ENCODE data around the gene COX4I1. TPM values are rescaled to one million over a fixed set of nuclear protein-coding genes. Genes with fewer than 3 reads are reported as not detected.
A peak's percentile ranks its signal among the peaks of the same experiment; 100 is the strongest.

The COX4I1 gene
- total and polyA plus RNA-seq, 2 of the 8 experiments (the other 6 are each of a cell fraction or from before 2014, with no cell fraction given): 507 to 707 TPM

- H3K14ac ChIP-seq (ENCODE audit: insufficient read length): no peak overlapping the region
- H4K8ac ChIP-seq (ENCODE audit: extremely low read depth, insufficient read depth, low read length): no peak overlapping the region
- H2BK20ac ChIP-seq (ENCODE audit: low read length): no peak overlapping the region
- no peak overlapping the region for H3K27ac ChIP-seq (ENCODE audit: low read depth, low read length)
- FAIRE-seq (peak; percentile 39), DNase-seq (ENCODE audit: low read depth in 1 of 2, low spot score in 2 of 2) (peak; percentile 89 to 97)
- no peak overlapping the region for H2BK120ac ChIP-seq (replicated peaks; ENCODE audit: low read depth, low read length)
- no peak overlapping the region for H4K5ac ChIP-seq (ENCODE audit: insufficient read length, low read depth, low read length)
- H3K4me3 ChIP-seq (ENCODE audit: extremely low read depth in 1 of 4, insufficient read depth in 2 of 4, low read depth in 3 of 4, low read length in 4 of 4): no peak overlapping the region
- H3K23ac ChIP-seq (ENCODE audit: insufficient read length): no peak overlapping the region
- H3K4me2 ChIP-seq (ENCODE audit: insufficient read depth in 1 of 2, low read depth in 2 of 2, low read length in 2 of 2): no peak overlapping the region
- 10% methylated on average over 9 of the region's 10 CpGs; no CpG with 5 or more reads in 1 of the 2 experiments for WGBS, 2 experiments (ENCODE audit: extremely low coverage in 1 of 2, insufficient coverage in 1 of 2, insufficient read length in 1 of 2, insufficient replicate concordance in 2 of 2, low coverage in 1 of 2, low lambda C conversion rate in 2 of 2, missing lambda C conversion rate in 1 of 2)
- no peak overlapping the region for H2BK15ac ChIP-seq (ENCODE audit: low read length)
- H3K79me2 ChIP-seq (ENCODE audit: control insufficient read depth in 1 of 2, insufficient read depth in 2 of 2, low read length in 2 of 2): no peaks in the 10 kb centered on the region
- no peak overlapping the region for H3K9ac ChIP-seq (replicated peaks in 1 of 4; ENCODE audit: extremely low read depth in 1 of 4, low read depth in 3 of 4, low read length in 3 of 4)
- no peak overlapping the region for H4K91ac ChIP-seq (replicated peaks; ENCODE audit: insufficient read length, low read length)
- peaks cover 0 to 6% of the 10 kb centered on the region in 2 experiments for H4K20me1 ChIP-seq (replicated peaks in 1 of 2; ENCODE audit: control insufficient read depth in 1 of 2, insufficient read depth in 2 of 2, low read length in 2 of 2)
- no peaks in the 10 kb centered on the region for H3K36me3 ChIP-seq (ENCODE audit: control insufficient read depth in 2 of 4, insufficient read depth in 4 of 4, low read length in 3 of 4)
- no peak overlapping the region for H2AFZ ChIP-seq (ENCODE audit: low read length)
- no peaks in the 10 kb centered on the region; a peak in 1 of 7 replicates for H3K4me1 ChIP-seq (replicated peaks in 1 of 4; ENCODE audit: control insufficient read depth in 3 of 4, insufficient read depth in 4 of 4, low read length in 3 of 4)
- H3K79me1 ChIP-seq (ENCODE audit: low read depth, low read length): no peaks in the 10 kb centered on the region
- peaks cover 0 to 11% (median 3%) of the 10 kb centered on the region in 4 experiments; a peak in 2 of 7 replicates for H3K27me3 ChIP-seq (replicated peaks in 1 of 4; ENCODE audit: control insufficient read depth in 3 of 4, extremely low read depth in 1 of 4, insufficient read depth in 3 of 4, low read length in 3 of 4)
- H3K23me2 ChIP-seq (ENCODE audit: low read depth, low read length): peaks cover 6% of the 10 kb centered on the region; the same call in 1 of the 2 replicates
- no peak overlapping the region for H3K4ac ChIP-seq (replicated peaks; ENCODE audit: insufficient read length, low read depth, low read length)
- no peaks in the 10 kb centered on the region for H3K9me3 ChIP-seq (ENCODE audit: insufficient read depth in 2 of 2, low read depth in 1 of 2, low read length in 1 of 2)
- ChIA-PET CTCF (ENCODE audit: partially characterized antibody) (interaction anchor here (0.6 to 7.6 kb wide), 49 partner anchors 8 to 1255 kb away, joined by 3 to 319 read pairs (median 4); partner anchors contain the start of gene IRF8), POLR2A (ENCODE audit: partially characterized antibody) (interaction anchor here (0.9 to 1.0 kb wide), 2 partner anchors 161 to 179 kb away, joined by 3 read pairs; no protein-coding TSS in a partner anchor)
- H2BK5ac ChIP-seq (ENCODE audit: low read depth, low read length): no peak overlapping the region
- H3K56ac ChIP-seq (replicated peaks; ENCODE audit: insufficient read length, low read depth, low read length): no peak overlapping the region
- H3K18ac ChIP-seq (ENCODE audit: extremely low read depth, low read length): no peak overlapping the region
- no peak overlapping the region for H2AK5ac ChIP-seq (ENCODE audit: low read depth, low read length)
- no peak overlapping the region for H2BK12ac ChIP-seq (ENCODE audit: low read depth, low read length)
- TF ChIP-seq FOSL1 (IDR thresholded peaks at IDR 0.05; ENCODE audit: insufficient read depth, low read depth, low read length) (no peak), CHD2 (IDR thresholded peaks at IDR 0.05; ENCODE audit: low read length) (no peak), SRF (IDR thresholded peaks at IDR 0.05; ENCODE audit: low read depth, low read length) (no peak), CEBPB (IDR thresholded peaks at IDR 0.05; ENCODE audit: low read depth, low read length) (no peak), SIN3A (conservative IDR thresholded peaks at IDR 0.05 in 1 of 2, IDR thresholded peaks at IDR 0.05 in 1 of 2; ENCODE audit: low read depth in 1 of 2, low read length in 2 of 2) (no peak), TBP (IDR thresholded peaks at IDR 0.05; ENCODE audit: low read depth, low read length) (no peak), BCL11A (IDR thresholded peaks at IDR 0.05; ENCODE audit: low read depth in 2 of 2, low read length in 2 of 2) (no peak), BACH1 (IDR thresholded peaks at IDR 0.05; ENCODE audit: low read length) (no peak), TAF7 (optimal IDR thresholded peaks at IDR 0.05; ENCODE audit: borderline replicate concordance, low read depth, low read length) (no peak), SP4 (IDR thresholded peaks at IDR 0.05; ENCODE audit: low read length) (no peak), CREB1 (IDR thresholded peaks at IDR 0.05) (0 out of 2 replicates have a peak, but pooled peaks have one; percentile 26), JUN (IDR thresholded peaks at IDR 0.05; ENCODE audit: low read depth, low read length) (no peak), SP1 (IDR thresholded peaks at IDR 0.05; ENCODE audit: low read depth, low read length) (no peak), ZNF274 (IDR thresholded peaks at IDR 0.05; ENCODE audit: borderline replicate concordance, extremely low read depth, low read length) (no peak), GTF2F1 (IDR thresholded peaks at IDR 0.05; ENCODE audit: borderline replicate concordance, low read depth, low read length) (no peak), GABPA (IDR thresholded peaks at IDR 0.05; ENCODE audit: borderline replicate concordance, insufficient read depth, low read length) (peak; percentile 53; the same call in 1 of the 2 replicates)
These were observed 19.8 kb downstream of the COX4I1 start for GRCh38 chr16:85819245-85819644.
